Measurements from ENCODE around the gene CMTM6.
A peak's percentile ranks its signal among the peaks of the same experiment; 100 is the strongest.
"Not testable (repeated sequence)": the region's sequence is repeated elsewhere in the genome, so short reads cannot be mapped to it uniquely, and the experiment has no call there.

Gene CMTM6

GRCh38 chr3:32502118-32502945 is at the start of gene CMTM6:
CMTM6 (minus strand) TSS chr3:32502852; CDS start chr3:32502745, 107 bp downstream.
- DNase-seq = peak; percentile 72

GRCh38 chr3:32552013-32552412 is 49.4 kb upstream of the CMTM6 start:
- DNase-seq = no peak

- no peak for DNase-seq
Observed at GRCh38 chr3:32551496-32551895, 48.8 kb upstream of the CMTM6 start.

- no peak for DNase-seq
Observed at GRCh38 chr3:32551087-32551486, 48.4 kb upstream of the CMTM6 start.

GRCh38 chr3:32545305-32545704 is 42.7 kb upstream of the CMTM6 start:
- DNase-seq = no peak

- no peak for DNase-seq
Observed at GRCh38 chr3:32544894-32545293, 42.2 kb upstream of the CMTM6 start.

- DNase-seq = no peak
Observed at GRCh38 chr3:32542807-32543206, 40.2 kb upstream of the CMTM6 start.

- no peak for DNase-seq
Observed at GRCh38 chr3:32540899-32541298, 38.2 kb upstream of the CMTM6 start.

- DNase-seq = no peak
Observed at GRCh38 chr3:32532434-32532833, 29.8 kb upstream of the CMTM6 start.

- DNase-seq = no peak
Observed at GRCh38 chr3:32531010-32531647, 28.5 kb upstream of the CMTM6 start.

- no peak for DNase-seq
Observed at GRCh38 chr3:32525720-32526119, 23.1 kb upstream of the CMTM6 start.

GRCh38 chr3:32522682-32523081 is 20.0 kb upstream of the CMTM6 start:
- DNase-seq = no peak

GRCh38 chr3:32518921-32519320 is 16.3 kb upstream of the CMTM6 start:
- DNase-seq = not testable (repeated sequence)

GRCh38 chr3:32516751-32517150 is 14.1 kb upstream of the CMTM6 start:
- DNase-seq = not testable (repeated sequence)

- DNase-seq = no peak
Observed at GRCh38 chr3:32511005-32511404, 8.4 kb upstream of the CMTM6 start.

- peak; percentile 45 for DNase-seq
Observed at GRCh38 chr3:32510075-32510724, 7.5 kb upstream of the CMTM6 start.

GRCh38 chr3:32508711-32509110 is 6.1 kb upstream of the CMTM6 start:
- DNase-seq = no peak

- DNase-seq = no peak
Observed at GRCh38 chr3:32506466-32506865, 3.8 kb upstream of the CMTM6 start.

- DNase-seq = no peak
Observed at GRCh38 chr3:32502946-32503286, 264 bp upstream of the CMTM6 start.

- DNase-seq = no peak
Observed at GRCh38 chr3:32501783-32502117, 902 bp downstream of the CMTM6 start.

GRCh38 chr3:32500880-32501782 is 1.5 kb downstream of the CMTM6 start:
- DNase-seq = no peak

GRCh38 chr3:32500231-32500630 is 2.4 kb downstream of the CMTM6 start:
- DNase-seq = no peak

- no peak for DNase-seq
Observed at GRCh38 chr3:32499585-32499984, 3.1 kb downstream of the CMTM6 start.

Measured in NCI-H146 (cell line).